Testis (tissue), 3 donors: ENCODE results near the gene PLPPR4. TPM values are rescaled to one million over a fixed set of nuclear protein-coding genes. Genes with fewer than 3 reads are reported as not detected.

ENCODE experiments used
- DNase-seq: peaks from one replicate; pipeline ENCODE4 v3.0.0-alpha.2; 2019
- H3K27ac ChIP-seq, 2 donors: fragments of 200-600 bp; sonication (generic); one replicate each; pipeline ENCODE4 v1.5.1; 2019
- H3K27me3 ChIP-seq: fragments of 200-600 bp; sonication (generic); one replicate; pipeline ENCODE4 v1.5.1; 2019
- H3K36me3 ChIP-seq: fragments of 200-600 bp; sonication (generic); one replicate; pipeline ENCODE4 v1.5.1; 2017; ENCODE audit warnings: low read depth; ENCODE audit errors: missing control alignments
- H3K4me1 ChIP-seq: fragments of 200-600 bp; sonication (generic); one replicate; pipeline ENCODE4 v1.5.1; 2019
- H3K4me3 ChIP-seq, 2 donors: fragments of 200-600 bp; sonication (generic); one replicate each; pipeline ENCODE4 v1.5.1; 2017 to 2019
- H3K9me3 ChIP-seq: fragments of 200-600 bp; sonication (generic); one replicate; pipeline ENCODE4 v1.5.1; 2017
- POLR2A ChIP-seq: fragments of 450-650 bp; IDR thresholded peaks from one replicate; pipeline ENCODE4 v1.6.1; 2017; ENCODE audit warnings: antibody characterized with exemption, mild to moderate bottlenecking, moderate library complexity
- intact Hi-C: fragments of 100-400 bp; cut with DNase I; formaldehyde crosslinking; loops from one replicate; pipeline ENCODE4 v1.15.1; 2023; ENCODE audit warnings: low total_unique reads
- polyA plus RNA-seq: library from polyadenylated mRNA; stranded (reverse); fragments of 350-450 nt; fragmentation: Illumina TruSeq; extraction: RNeasy Lipid Tissue Mini Kit (QIAGEN cat#74804); gene quantifications from one replicate; pipeline ENCODE4 v1.2.3, GENCODE V29; 2014; ENCODE audit warnings: low read depth, low replicate concordance; ENCODE audit not compliant: insufficient read depth
- total RNA-seq, 2 donors: library from RNA; depleted of rRNA; stranded (reverse); fragments of >200 nt; gene quantifications; one replicate each; pipeline ENCODE4 v1.2.3, GENCODE V29; 2016
- TF ChIP-seq, protein P1 (sequence below), 3 experiments: fragments of 450-650 bp in 2 of 3; fragments of 200-600 bp in 1 of 3; sonication (generic) in 1 of 3; IDR thresholded peaks; one replicate each; pipeline ENCODE4 v1.5.1; 2016 to 2019; ENCODE audit warnings: antibody characterized with exemption in 3 of 3, mild to moderate bottlenecking in 2 of 3, moderate library complexity in 1 of 3

PLPPR4 gene
- total and polyA plus RNA-seq, 3 donors from 2014 or later, result 5.9 to 8.7 (median 6.0) TPM

GRCh38 chr1:99358770-99359169 lies 94.5 kb downstream of the PLPPR4 start:
- no peak for DNase-seq
- Histone ChIP-seq H3K27me3 (no peaks in the 10 kb centered on the region), H3K4me1 (no peaks in the 10 kb centered on the region), H3K9me3 (no peaks in the 10 kb centered on the region), H3K36me3 (no peaks in the 10 kb centered on the region), H3K4me3 (no peak overlapping the region), H3K27ac (no peak overlapping the region)
- intact Hi-C loops, result no loop called here
- TF ChIP-seq POLR2A, result no peak
- TF ChIP-seq, protein P1, sequence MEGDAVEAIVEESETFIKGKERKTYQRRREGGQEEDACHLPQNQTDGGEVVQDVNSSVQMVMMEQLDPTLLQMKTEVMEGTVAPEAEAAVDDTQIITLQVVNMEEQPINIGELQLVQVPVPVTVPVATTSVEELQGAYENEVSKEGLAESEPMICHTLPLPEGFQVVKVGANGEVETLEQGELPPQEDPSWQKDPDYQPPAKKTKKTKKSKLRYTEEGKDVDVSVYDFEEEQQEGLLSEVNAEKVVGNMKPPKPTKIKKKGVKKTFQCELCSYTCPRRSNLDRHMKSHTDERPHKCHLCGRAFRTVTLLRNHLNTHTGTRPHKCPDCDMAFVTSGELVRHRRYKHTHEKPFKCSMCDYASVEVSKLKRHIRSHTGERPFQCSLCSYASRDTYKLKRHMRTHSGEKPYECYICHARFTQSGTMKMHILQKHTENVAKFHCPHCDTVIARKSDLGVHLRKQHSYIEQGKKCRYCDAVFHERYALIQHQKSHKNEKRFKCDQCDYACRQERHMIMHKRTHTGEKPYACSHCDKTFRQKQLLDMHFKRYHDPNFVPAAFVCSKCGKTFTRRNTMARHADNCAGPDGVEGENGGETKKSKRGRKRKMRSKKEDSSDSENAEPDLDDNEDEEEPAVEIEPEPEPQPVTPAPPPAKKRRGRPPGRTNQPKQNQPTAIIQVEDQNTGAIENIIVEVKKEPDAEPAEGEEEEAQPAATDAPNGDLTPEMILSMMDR (IDR thresholded peaks at IDR 0.05), result no peak
